OCI-LY7 (cell line): ENCODE data around the gene PWP1. TPM values are rescaled to one million over a fixed set of nuclear protein-coding genes. Genes with fewer than 3 reads are reported as not detected.
"Not testable (repeated sequence)": the region's sequence is repeated elsewhere in the genome, so short reads cannot be mapped to it uniquely, and the experiment has no call there.

Source experiments
- BruUV-seq: library from RNA; stranded (reverse); fragments of 400-500 nt; replicated peaks from 2 replicates; lab custom pipeline; 2021; lab: Mats Ljungman, UMichigan
- CTCF ChIA-PET: fragments of 300-600 bp; sonication (Branson Sonifier 250); formaldehyde crosslinking; loops from one replicate; lab custom pipeline; 2022; ENCODE audit warnings: antibody characterized with exemption; ENCODE audit not compliant: unreplicated experiment; lab: Charles Lee
- POLR2A ChIA-PET: fragments of 300-600 bp; sonication (Branson Sonifier 250); formaldehyde crosslinking; loops from one replicate; lab custom pipeline; 2022; ENCODE audit warnings: antibody characterized with exemption; lab: Charles Lee
- DNase-seq: peaks from one replicate; pipeline ENCODE4 v3.0.0-alpha.2; 2015; ENCODE audit warnings: low spot score
- H2AFZ ChIP-seq: fragments of 200-600 bp; sonication (generic), shearing (Covaris generic); 2 replicates; pipeline ENCODE4 v1.6.1; 2014; ENCODE audit warnings: mild to moderate bottlenecking, antibody characterized with exemption, low read length, moderate library complexity
- H3K27ac ChIP-seq: fragments of 200-600 bp; sonication (generic); 2 replicates; pipeline ENCODE4 v1.5.1; 2014; ENCODE audit warnings: mixed run types, low read depth, mild to moderate bottlenecking, moderate library complexity, low read length, inconsistent platforms; ENCODE audit not compliant: poor library complexity, severe bottlenecking
- H3K36me3 ChIP-seq: fragments of 200-600 bp; sonication (generic); 2 replicates; pipeline ENCODE4 v1.6.1; 2014; ENCODE audit warnings: mild to moderate bottlenecking, antibody characterized with exemption, low read length, moderate library complexity, mixed read lengths; ENCODE audit not compliant: insufficient read depth
- H3K4me1 ChIP-seq: fragments of 200-600 bp; sonication (generic); 2 replicates; pipeline ENCODE4 v1.5.1; 2014; ENCODE audit warnings: mild to moderate bottlenecking, low read length; ENCODE audit not compliant: insufficient read depth, poor library complexity, severe bottlenecking
- H3K4me2 ChIP-seq: fragments of 200-600 bp; sonication (generic); 2 replicates; pipeline ENCODE4 v1.6.1; 2014; ENCODE audit warnings: mild to moderate bottlenecking, low read length
- H3K4me3 ChIP-seq: fragments of 200-600 bp; sonication (generic); 2 replicates; pipeline ENCODE4 v1.5.1; 2014; ENCODE audit warnings: mild to moderate bottlenecking, low read depth, low read length; ENCODE audit not compliant: poor library complexity, severe bottlenecking
- H3K79me2 ChIP-seq: fragments of 200-600 bp; sonication (generic); 2 replicates; pipeline ENCODE4 v1.6.1; 2016; ENCODE audit warnings: low read depth, mild to moderate bottlenecking, low read length, moderate library complexity, mixed read lengths; ENCODE audit not compliant: insufficient read depth
- H3K9me2 ChIP-seq: fragments of 200-600 bp; sonication (generic); 2 replicates; pipeline ENCODE4 v1.6.1; 2016; ENCODE audit warnings: mild to moderate bottlenecking, low read length, mixed read lengths; ENCODE audit not compliant: insufficient read depth
- H3K9me3 ChIP-seq: fragments of 200-600 bp; sonication (generic); 2 replicates; pipeline ENCODE4 v1.6.1; 2014; ENCODE audit warnings: mild to moderate bottlenecking, mixed run types, low read length, mixed read lengths
- H4K20me1 ChIP-seq: fragments of 200-600 bp; sonication (generic); 2 replicates; pipeline ENCODE4 v1.6.1; 2014; ENCODE audit warnings: mild to moderate bottlenecking, antibody characterized with exemption, low read length, moderate library complexity, mixed read lengths; ENCODE audit not compliant: insufficient read depth
- EZH2phosphoT487 ChIP-seq: fragments of 200-600 bp; sonication (generic); IDR thresholded peaks from 2 replicates; pipeline ENCODE4 v1.6.1; 2018; ENCODE audit warnings: low read depth, borderline replicate concordance, mild to moderate bottlenecking, mixed run types, antibody characterized with exemption, low read length, moderate library complexity, mixed read lengths
- intact Hi-C: fragments of 100-400 bp; cut with micrococcal nuclease; formaldehyde crosslinking; loops from one replicate; pipeline ENCODE4 v1.10.0; 2022; ENCODE audit not compliant: unreplicated experiment
- total RNA-seq, 2 experiments: library from RNA; depleted of rRNA in 1 of 2; stranded (reverse); fragments of >200 nt in 1 of 2; shearing (Covaris generic) in 1 of 2; gene quantifications; 2 replicates each; pipeline ENCODE4 v1.2.3, GENCODE V29; 2014 to 2022
- TF ChIP-seq, protein P1 (sequence below): fragments of 200-600 bp; sonication (generic); conservative IDR thresholded peaks from 2 replicates; pipeline ENCODE4 v1.5.1; 2014; ENCODE audit warnings: mild to moderate bottlenecking, antibody characterized with exemption, low read length, moderate library complexity, mixed read lengths

The PWP1 gene
- total RNA-seq, 2 experiments from 2014 or later = 28.2 to 44.5 TPM

DNA sequence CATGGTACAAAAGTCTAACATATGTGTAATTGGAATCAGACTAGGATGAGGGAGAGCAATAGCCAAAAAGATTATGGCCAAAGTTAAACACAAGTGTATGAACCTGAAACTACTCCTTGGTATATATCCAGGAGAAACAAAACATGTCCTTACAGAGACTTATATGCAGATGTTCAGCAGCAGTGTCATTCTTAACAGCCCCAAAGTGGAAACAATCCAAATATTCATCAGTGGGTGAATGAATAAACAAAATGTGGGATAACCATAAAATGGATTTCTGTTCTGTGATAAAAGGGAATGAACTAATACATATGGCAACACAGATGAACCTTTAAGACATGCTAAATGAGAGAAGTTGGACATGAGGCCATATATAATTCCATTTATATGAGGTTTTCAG is 30.2 kb downstream of the PWP1 start:
- H2AFZ ChIP-seq = no peak overlapping the region
- H3K4me3 ChIP-seq = no peak overlapping the region
- H3K36me3 ChIP-seq = peaks cover 68% of the 10 kb centered on the region
- no peak overlapping the region for H3K27ac ChIP-seq
- TF ChIP-seq EZH2phosphoT487 = no peak
- TF ChIP-seq, protein P1, sequence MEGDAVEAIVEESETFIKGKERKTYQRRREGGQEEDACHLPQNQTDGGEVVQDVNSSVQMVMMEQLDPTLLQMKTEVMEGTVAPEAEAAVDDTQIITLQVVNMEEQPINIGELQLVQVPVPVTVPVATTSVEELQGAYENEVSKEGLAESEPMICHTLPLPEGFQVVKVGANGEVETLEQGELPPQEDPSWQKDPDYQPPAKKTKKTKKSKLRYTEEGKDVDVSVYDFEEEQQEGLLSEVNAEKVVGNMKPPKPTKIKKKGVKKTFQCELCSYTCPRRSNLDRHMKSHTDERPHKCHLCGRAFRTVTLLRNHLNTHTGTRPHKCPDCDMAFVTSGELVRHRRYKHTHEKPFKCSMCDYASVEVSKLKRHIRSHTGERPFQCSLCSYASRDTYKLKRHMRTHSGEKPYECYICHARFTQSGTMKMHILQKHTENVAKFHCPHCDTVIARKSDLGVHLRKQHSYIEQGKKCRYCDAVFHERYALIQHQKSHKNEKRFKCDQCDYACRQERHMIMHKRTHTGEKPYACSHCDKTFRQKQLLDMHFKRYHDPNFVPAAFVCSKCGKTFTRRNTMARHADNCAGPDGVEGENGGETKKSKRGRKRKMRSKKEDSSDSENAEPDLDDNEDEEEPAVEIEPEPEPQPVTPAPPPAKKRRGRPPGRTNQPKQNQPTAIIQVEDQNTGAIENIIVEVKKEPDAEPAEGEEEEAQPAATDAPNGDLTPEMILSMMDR = no peak
- H3K9me3 ChIP-seq = no peaks in the 10 kb centered on the region
- DNase-seq = no peak
- no peaks in the 10 kb centered on the region for H3K9me2 ChIP-seq
- no peaks in the 10 kb centered on the region for H4K20me1 ChIP-seq
- no peak overlapping the region for H3K4me2 ChIP-seq
- ChIA-PET CTCF (no interaction called here), POLR2A (no interaction called here)
- BruUV-seq = TSS peak; percentile 37
- no peaks in the 10 kb centered on the region for H3K79me2 ChIP-seq
- intact Hi-C loops = no loop called here
- no peaks in the 10 kb centered on the region for H3K4me1 ChIP-seq

DNA sequence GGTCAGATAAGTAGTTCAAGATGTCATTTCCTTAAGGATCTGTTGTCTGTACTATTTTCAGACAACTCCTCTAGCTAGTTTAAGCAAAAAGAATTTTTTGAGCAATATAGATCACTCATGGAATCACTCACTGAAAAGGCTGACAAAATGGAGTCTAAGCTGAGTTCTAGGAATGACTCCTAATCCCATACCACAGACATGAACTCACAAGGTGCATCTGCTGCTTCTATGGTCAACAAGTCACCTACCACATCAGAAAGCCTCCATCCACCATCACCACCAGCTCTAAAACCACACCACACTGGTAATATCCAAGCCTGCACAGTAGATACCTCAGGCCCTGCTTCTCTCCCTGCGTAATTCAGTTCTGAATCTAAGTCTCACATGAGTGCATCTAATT is 33.0 kb downstream of the PWP1 start:
- CTCF ChIA-PET = no interaction called here
- H3K9me3 ChIP-seq = no peaks in the 10 kb centered on the region
- DNase-seq = no peak
- no peak overlapping the region for H3K27ac ChIP-seq
- H3K4me3 ChIP-seq = no peak overlapping the region
- H3K79me2 ChIP-seq = no peaks in the 10 kb centered on the region
- H4K20me1 ChIP-seq = no peaks in the 10 kb centered on the region
- H3K4me2 ChIP-seq = no peak overlapping the region
- H3K4me1 ChIP-seq = no peaks in the 10 kb centered on the region
- intact Hi-C loops = no loop called here
- no peaks in the 10 kb centered on the region for H3K9me2 ChIP-seq
- no peak for TF ChIP-seq EZH2phosphoT487
- TF ChIP-seq, protein P1 = no peak
- peaks cover 39% of the 10 kb centered on the region for H3K36me3 ChIP-seq
- POLR2A ChIA-PET = no interaction called here
- BruUV-seq = no TSS peak
- H2AFZ ChIP-seq = no peak overlapping the region

DNA sequence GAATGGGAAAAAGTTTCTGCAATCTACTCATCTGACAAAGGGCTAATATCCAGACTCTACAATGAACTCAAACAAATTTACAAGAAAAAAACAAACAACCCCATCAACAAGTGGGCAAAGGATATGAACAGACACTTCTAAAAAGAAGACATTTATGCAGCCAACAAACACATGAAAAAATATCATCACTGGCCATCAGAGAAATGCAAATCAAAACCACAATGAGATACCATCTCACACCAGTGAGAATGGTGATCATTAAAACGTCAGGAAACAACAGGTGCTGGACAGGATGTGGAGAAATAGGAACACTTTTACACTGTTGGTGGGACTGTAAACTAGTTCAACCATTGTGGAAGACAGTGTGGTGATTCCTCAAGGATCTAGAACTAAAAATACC is 41.7 kb downstream of the PWP1 start:
- intact Hi-C loops, H3K36me3 ChIP-seq, DNase-seq, H3K9me3 ChIP-seq, H4K20me1 ChIP-seq, H2AFZ ChIP-seq, H3K9me2 ChIP-seq, BruUV-seq, H3K4me3 ChIP-seq, H3K79me2 ChIP-seq, H3K27ac ChIP-seq, CTCF ChIA-PET, H3K4me1 ChIP-seq, H3K4me2 ChIP-seq, POLR2A ChIA-PET: not testable (repeated sequence)

DNA sequence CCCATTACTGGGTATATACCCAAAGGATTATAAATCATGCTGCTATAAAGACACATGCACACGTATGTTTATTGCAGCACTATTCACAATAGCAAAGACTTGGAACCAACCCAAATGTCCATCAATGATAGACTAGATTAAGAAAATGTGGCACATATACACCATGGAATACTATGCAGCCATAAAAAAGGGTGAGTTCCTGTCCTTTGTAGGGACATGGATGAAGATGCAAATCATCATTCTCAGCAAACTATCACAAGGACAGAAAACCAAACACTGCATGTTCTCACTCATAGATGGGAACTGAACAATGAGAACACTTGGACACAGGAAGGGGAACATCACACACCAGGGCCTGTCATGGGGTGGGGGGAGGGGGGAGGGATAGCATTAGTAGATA is 42.1 kb downstream of the PWP1 start:
- CTCF ChIA-PET, H3K9me2 ChIP-seq, H3K4me3 ChIP-seq, BruUV-seq, H3K4me1 ChIP-seq, H3K36me3 ChIP-seq, H3K27ac ChIP-seq, DNase-seq, POLR2A ChIA-PET, H3K4me2 ChIP-seq, H3K9me3 ChIP-seq, H3K79me2 ChIP-seq, intact Hi-C loops, H4K20me1 ChIP-seq, H2AFZ ChIP-seq: not testable (repeated sequence)
